Esophagus muscularis mucosa (tissue), 4 donors: ENCODE data around the gene MLC1. TPM values are rescaled to one million over a fixed set of nuclear protein-coding genes. Genes with fewer than 3 reads are reported as not detected.

Source experiments
- DNase-seq: peaks from one replicate; pipeline ENCODE4 v3.0.0-alpha.2; 2017; ENCODE audit errors: extremely low spot score
- H3K27ac ChIP-seq, 4 donors: fragments of 200-600 bp; sonication (generic); replicated peaks in 1 of 4; 1 replicate in 3 of 4; 2 replicates in 1 of 4; pipeline ENCODE4 v1.5.1; 2016 to 2019; ENCODE audit warnings: mild to moderate bottlenecking in 1 of 4
- H3K27me3 ChIP-seq, 4 donors: fragments of 200-600 bp; sonication (generic); one replicate each; pipeline versions ENCODE4 v1.5.1 to v1.6.0; 2016 to 2019
- H3K36me3 ChIP-seq, 4 donors: fragments of 200-600 bp; sonication (generic); one replicate each; pipeline ENCODE4 v1.5.1; 2016 to 2019
- H3K4me1 ChIP-seq, 4 donors: fragments of 200-600 bp; sonication (generic); one replicate each; pipeline ENCODE4 v1.5.1; 2016 to 2019
- H3K4me3 ChIP-seq, 4 donors: fragments of 200-600 bp; sonication (generic); 1 replicate in 2 of 4; 2 replicates in 2 of 4; pipeline ENCODE4 v1.5.1; 2016 to 2019; ENCODE audit warnings: mild to moderate bottlenecking in 4 of 4, moderate library complexity in 1 of 4
- H3K9me3 ChIP-seq, 4 donors: fragments of 200-600 bp; sonication (generic); 1 replicate in 3 of 4; 2 replicates in 1 of 4; pipeline ENCODE4 v1.5.1; 2016 to 2019
- CTCF ChIP-seq, 3 experiments: fragments of 200-600 bp in 2 of 3; fragments of 450-650 bp in 1 of 3; sonication (generic) in 2 of 3; IDR thresholded peaks; one replicate each; pipeline ENCODE4 v1.5.1; 2017 to 2019; ENCODE audit warnings: antibody characterized with exemption in 3 of 3, mild to moderate bottlenecking in 2 of 3, moderate library complexity in 1 of 3
- EP300 ChIP-seq: sonication (generic); formaldehyde crosslinking; IDR thresholded peaks from one replicate; pipeline ENCODE4 v1.6.1; 2017; ENCODE audit warnings: antibody characterized with exemption
- POLR2A ChIP-seq: fragments of 450-650 bp; IDR thresholded peaks from one replicate; pipeline ENCODE4 v1.6.1; 2017; ENCODE audit warnings: antibody characterized with exemption, moderate library complexity, mild to moderate bottlenecking, low read depth
- POLR2AphosphoS5 ChIP-seq, 2 donors: sonication (generic); formaldehyde crosslinking; IDR thresholded peaks; one replicate each; pipeline ENCODE4 v1.6.1; 2017; ENCODE audit warnings: antibody characterized with exemption in 2 of 2
- WGBS: methylation state at CpG from one replicate; pipeline ENCODE4 v1.1.5; 2018; 5-methylcytosine and 5-hydroxymethylcytosine counted together
- intact Hi-C: fragments of 100-400 bp; cut with DNase I; formaldehyde crosslinking; loops from one replicate; pipeline ENCODE4 v1.15.1; 2023
- total RNA-seq, 4 donors: library from RNA; depleted of rRNA; stranded (reverse); fragments of >200 nt; gene quantifications; one replicate each; pipeline versions ENCODE4 v1.1.0 to v1.2.1, GENCODE V29; 2016

The MLC1 gene
- total RNA-seq, 4 donors from 2014 or later, result 0.13 to 0.17 (median 0.17) TPM; not detected in 1

GRCh38 chr22:50072714-50073538, 12.3 kb downstream of the MLC1 start:
- no peak overlapping the region for H3K27ac ChIP-seq
- H3K4me1 ChIP-seq, result no peaks in the 10 kb centered on the region
- 90% methylated on average over 24 of the region's 28 CpGs for WGBS
- intact Hi-C loops, result no loop called here
- no peak for DNase-seq
- no peaks in the 10 kb centered on the region for H3K9me3 ChIP-seq
- TF ChIP-seq POLR2AphosphoS5 (IDR thresholded peaks at IDR 0.05) (no peak), POLR2A (no peak), EP300 (no peak), CTCF (IDR thresholded peaks at IDR 0.05) (no peak)
- peaks cover 0 to 47% (median 0%) of the 10 kb centered on the region in 4 donors for H3K27me3 ChIP-seq
- H3K4me3 ChIP-seq, result no peak overlapping the region
- no peaks in the 10 kb centered on the region for H3K36me3 ChIP-seq

GRCh38 chr22:50072167-50072555, 13.1 kb downstream of the MLC1 start:
- Histone ChIP-seq H3K4me3 (no peak overlapping the region), H3K27me3 (peaks cover 0 to 50% (median 0%) of the 10 kb centered on the region in 4 donors), H3K36me3 (no peaks in the 10 kb centered on the region), H3K4me1 (no peaks in the 10 kb centered on the region), H3K9me3 (no peaks in the 10 kb centered on the region), H3K27ac (no peak overlapping the region)
- TF ChIP-seq POLR2AphosphoS5 (IDR thresholded peaks at IDR 0.05) (no peak), POLR2A (no peak), CTCF (IDR thresholded peaks at IDR 0.05) (no peak), EP300 (no peak)
- WGBS, result 84% methylated on average over 7 of the region's 9 CpGs
- intact Hi-C loops, result no loop called here
- no peak for DNase-seq

- H3K27ac ChIP-seq, result no peak overlapping the region
- H3K27me3 ChIP-seq, result peaks cover 0 to 50% (median 0%) of the 10 kb centered on the region in 4 donors
- intact Hi-C loops, result no loop called here
- TF ChIP-seq EP300 (no peak), POLR2A (no peak), CTCF (IDR thresholded peaks at IDR 0.05) (no peak), POLR2AphosphoS5 (IDR thresholded peaks at IDR 0.05) (no peak)
- no peaks in the 10 kb centered on the region for H3K36me3 ChIP-seq
- WGBS, result 87% methylated on average over 6 of the region's 14 CpGs
- H3K4me3 ChIP-seq, result no peak overlapping the region
- no peaks in the 10 kb centered on the region for H3K4me1 ChIP-seq
- H3K9me3 ChIP-seq, result no peaks in the 10 kb centered on the region
- DNase-seq, result no peak
Observed at GRCh38 chr22:50071432-50072166, 13.6 kb downstream of the MLC1 start.

- 84% methylated on average over 8 of the region's 8 CpGs for WGBS
- no peaks in the 10 kb centered on the region for H3K9me3 ChIP-seq
Observed at GRCh38 chr22:50070366-50070765, 14.9 kb downstream of the MLC1 start.

More at GRCh38 chr22:50070366-50070765, 14.9 kb downstream of the MLC1 start:
- peaks cover 0 to 56% (median 0%) of the 10 kb centered on the region in 4 donors for H3K27me3 ChIP-seq
- no peaks in the 10 kb centered on the region for H3K36me3 ChIP-seq
- no peak for DNase-seq
- H3K4me3 ChIP-seq, result no peak overlapping the region
- no peak overlapping the region for H3K27ac ChIP-seq
- H3K4me1 ChIP-seq, result no peaks in the 10 kb centered on the region
- intact Hi-C loops, result no loop called here
- TF ChIP-seq POLR2A (no peak), CTCF (IDR thresholded peaks at IDR 0.05) (no peak), EP300 (no peak), POLR2AphosphoS5 (IDR thresholded peaks at IDR 0.05) (no peak)
